Left lung (tissue), 14 donors: ENCODE results near the gene RRAGB. TPM values are rescaled to one million over a fixed set of nuclear protein-coding genes. Genes with fewer than 3 reads are reported as not detected.
"Not testable (repeated sequence)": the region's sequence is repeated elsewhere in the genome, so short reads cannot be mapped to it uniquely, and the experiment has no call there.

Source experiments
- ATAC-seq: fragments of 200-7000 bp; cut with Tn5 transposase; one replicate; pipeline ENCODE4 v1.9.1; 2020; ENCODE audit warnings: moderate library complexity
- DNase-seq, 4 donors: peaks; one replicate each; pipeline ENCODE4 v3.0.0-alpha.2; 2013 to 2020
- H3K27ac ChIP-seq, 2 donors: fragments of 200-600 bp; sonication (generic) in 1 of 2; one replicate each; pipeline versions ENCODE4 v1.5.0 to v1.8.0; 2020 to 2021
- H3K27me3 ChIP-seq, 2 donors: fragments of 200-600 bp; sonication (generic) in 1 of 2; one replicate each; pipeline versions ENCODE4 v1.5.0 to v1.8.0; 2020 to 2021
- H3K36me3 ChIP-seq, 2 donors: fragments of 200-600 bp; sonication (generic) in 1 of 2; one replicate each; pipeline versions ENCODE4 v1.5.0 to v1.8.0; 2020 to 2021
- H3K4me1 ChIP-seq, 2 donors: fragments of 200-600 bp; one replicate each; pipeline ENCODE4 v1.8.0; 2021
- H3K4me3 ChIP-seq, 2 donors: fragments of 200-600 bp; sonication (generic) in 1 of 2; one replicate each; pipeline versions ENCODE4 v1.5.0 to v1.8.0; 2020 to 2021; ENCODE audit warnings: mild to moderate bottlenecking in 1 of 2
- H3K9me3 ChIP-seq, 2 donors: fragments of 200-600 bp; sonication (generic) in 1 of 2; one replicate each; pipeline versions ENCODE4 v1.5.0 to v1.8.0; 2020 to 2021
- intact Hi-C, 2 donors: fragments of 100-400 bp; cut with DNase I; formaldehyde crosslinking; loops; one replicate each; pipeline versions ENCODE4 v1.11.2 to v1.14.2; 2022
- long read RNA-seq, 12 donors: library from polyadenylated mRNA in 2 of 12; unstranded in 2 of 12; transcript quantifications; one replicate each; pipeline ENCODE4 v2.0.0 and lab custom pipeline, GENCODE V29; 2019 to 2026
- polyA plus RNA-seq, 6 donors: library from polyadenylated mRNA; unstranded; fragments of 120-200 nt; gene quantifications; one replicate each; pipeline ENCODE4 v1.2.1, GENCODE V29; 2013; ENCODE audit not compliant: insufficient read length in 6 of 6
- total RNA-seq, 2 donors: library from RNA; stranded (reverse); fragmentation: NEBNext Ultra II Directional; extraction: Animal tissue kit (Norgen Biotek cat#: 25700); gene quantifications; one replicate each; pipeline ENCODE4 v1.2.1, GENCODE V29; 2021
- TF ChIP-seq, protein P1 (sequence below), 2 donors: fragments of 200-600 bp; sonication (generic) in 1 of 2; IDR thresholded peaks; one replicate each; pipeline versions ENCODE4 v1.5.0 to v1.8.0; 2021; ENCODE audit warnings: antibody characterized with exemption in 2 of 2
- donor health status: DM: no; HTN: yes; CAD: no.
- donor health status: DM: no; HTN: no; CAD: no.

Gene RRAGB, protein sequence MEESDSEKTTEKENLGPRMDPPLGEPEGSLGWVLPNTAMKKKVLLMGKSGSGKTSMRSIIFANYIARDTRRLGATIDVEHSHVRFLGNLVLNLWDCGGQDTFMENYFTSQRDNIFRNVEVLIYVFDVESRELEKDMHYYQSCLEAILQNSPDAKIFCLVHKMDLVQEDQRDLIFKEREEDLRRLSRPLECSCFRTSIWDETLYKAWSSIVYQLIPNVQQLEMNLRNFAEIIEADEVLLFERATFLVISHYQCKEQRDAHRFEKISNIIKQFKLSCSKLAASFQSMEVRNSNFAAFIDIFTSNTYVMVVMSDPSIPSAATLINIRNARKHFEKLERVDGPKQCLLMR
- total RNA-seq (10 to 100 TPM; 14.5 to 18.2 TPM), polyA plus RNA-seq (10 to 100 TPM; 35.4 to 54.2 (median 40.8) TPM)
- long read RNA-seq, donor 1, transcript RRAGB-202 (10 exons, 2,061 nt), result major isoform, 5 of 7 reads
- long read RNA-seq, donor 1, partial matches to known transcripts, result 0 of 7 reads
- long read RNA-seq, donor 1, other reads (novel, unspliced or antisense), result 0 of 7 reads
- long read RNA-seq, donor 2, transcript RRAGB-202 (10 exons, 2,061 nt), result major isoform, 5 of 7 reads
- long read RNA-seq, donor 2, partial matches to known transcripts, result 0 of 7 reads
- long read RNA-seq, donor 2, other reads (novel, unspliced or antisense), result 0 of 7 reads
- long read RNA-seq, donor 3, transcript RRAGB-202 (10 exons, 2,061 nt), result major isoform, 7 of 9 reads
- long read RNA-seq, donor 3, partial matches to known transcripts, result 0 of 9 reads
- long read RNA-seq, donor 3, other reads (novel, unspliced or antisense), result 0 of 9 reads
- long read RNA-seq, donor 4, transcript RRAGB-202 (10 exons, 2,061 nt), result major isoform, 5 of 6 reads
- long read RNA-seq, donor 4, partial matches to known transcripts, result 1 of 6 reads
- long read RNA-seq, donor 4, other reads (novel, unspliced or antisense), result 0 of 6 reads
- long read RNA-seq, donor 5, transcript RRAGB-202 (10 exons, 2,061 nt), result major isoform, 10 of 10 reads
- long read RNA-seq, donor 5, partial matches to known transcripts, result 0 of 10 reads
- long read RNA-seq, donor 5, other reads (novel, unspliced or antisense), result 0 of 10 reads
- long read RNA-seq, donor 6, transcript RRAGB-202 (10 exons, 2,061 nt), result major isoform, 9 of 12 reads
- long read RNA-seq, donor 6, partial matches to known transcripts, result 0 of 12 reads
- long read RNA-seq, donor 6, other reads (novel, unspliced or antisense), result 0 of 12 reads
- long read RNA-seq, donor 7, partial matches to known transcripts, result 0 of 1 reads
- long read RNA-seq, donor 7, other reads (novel, unspliced or antisense), result 0 of 1 reads
- long read RNA-seq, donor 8, partial matches to known transcripts, result 0 of 4 reads
- long read RNA-seq, donor 8, other reads (novel, unspliced or antisense), result 0 of 4 reads
- long read RNA-seq, donor 9, result 0 reads
- long read RNA-seq, donor 10, partial matches to known transcripts, result 2 of 5 reads
- long read RNA-seq, donor 10, other reads (novel, unspliced or antisense), result 0 of 5 reads
- long read RNA-seq, donor 11, transcript RRAGB-201 (11 exons, 1,573 nt), result major isoform, 8 of 28 reads
- long read RNA-seq, donor 11, transcript RRAGB-202 (10 exons, 2,061 nt), result minor isoform, 5 of 28 reads
- long read RNA-seq, donor 11, partial matches to known transcripts, result 7 of 28 reads
- long read RNA-seq, donor 11, other reads (novel, unspliced or antisense), result 5 of 28 reads
- long read RNA-seq, donor 12, transcript RRAGB-202 (10 exons, 2,061 nt), result major isoform, 6 of 9 reads
- long read RNA-seq, donor 12, partial matches to known transcripts, result 0 of 9 reads
- long read RNA-seq, donor 12, other reads (novel, unspliced or antisense), result 0 of 9 reads

DNA sequence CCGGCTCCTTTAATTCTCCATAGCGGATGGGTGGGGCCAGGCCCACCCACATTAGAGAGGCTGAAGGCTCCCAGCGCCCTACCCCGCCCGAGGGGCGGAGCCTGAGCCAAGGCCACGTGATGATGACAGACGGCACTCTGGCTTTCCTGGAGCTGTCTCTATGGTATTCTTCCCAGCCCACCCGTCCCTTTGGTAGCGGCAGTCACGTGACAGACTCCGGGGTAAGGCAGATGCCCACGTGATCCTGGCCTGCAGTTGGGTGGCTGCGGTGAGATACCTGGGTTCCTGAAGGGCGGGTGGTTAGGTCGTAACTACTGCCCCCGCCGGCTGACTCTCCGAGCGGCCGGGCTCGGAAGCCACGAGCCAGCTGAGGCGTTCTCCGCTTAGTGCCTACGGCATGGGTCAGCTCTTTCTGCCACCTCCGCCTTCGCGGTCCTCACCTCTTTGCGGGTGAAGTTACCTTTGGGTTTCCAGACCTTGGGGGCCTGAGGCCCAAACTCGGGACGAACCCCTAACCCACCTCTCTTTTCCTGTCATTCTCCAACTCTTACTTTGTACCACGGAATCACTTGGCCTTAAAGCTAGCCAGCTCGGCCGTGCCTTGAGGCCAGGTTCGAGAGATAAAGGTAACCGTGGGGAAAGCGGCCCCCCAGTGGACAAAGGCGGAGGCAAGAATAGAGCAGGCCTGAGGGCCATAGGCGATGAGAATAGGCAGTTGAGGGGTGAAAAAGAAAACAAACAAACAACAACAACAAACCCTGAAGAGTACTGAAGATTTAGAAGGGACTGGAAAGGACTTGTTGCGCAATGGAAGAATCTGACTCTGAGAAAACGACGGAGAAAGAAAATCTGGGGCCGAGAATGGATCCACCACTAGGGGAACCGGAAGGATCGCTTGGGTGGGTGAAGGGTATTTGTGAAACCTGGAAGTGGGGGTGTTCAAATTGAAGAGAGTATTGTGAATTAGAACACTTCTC, at the start of gene RRAGB:
Gene RRAGB, plus strand, starts transcription at position 229 of the 977 bp plus-strand sequence. Its CDS starts 579 bp downstream, at position 808.
- DNase-seq, result peak; percentile 85 to 96 (median 95)
- Histone ChIP-seq H3K9me3 (no peaks in the 10 kb centered on the region), H3K4me1 (peaks cover 0 to 14% of the 10 kb centered on the region in 2 donors), H3K27ac (peak within 1 kb of the TSS; percentile 84 to 92), H3K36me3 (peaks cover 0 to 10% of the 10 kb centered on the region in 2 donors), H3K4me3 (peak within 1 kb of the TSS; percentile 39 to 60), H3K27me3 (no peaks in the 10 kb centered on the region)
- TF ChIP-seq, protein P1, sequence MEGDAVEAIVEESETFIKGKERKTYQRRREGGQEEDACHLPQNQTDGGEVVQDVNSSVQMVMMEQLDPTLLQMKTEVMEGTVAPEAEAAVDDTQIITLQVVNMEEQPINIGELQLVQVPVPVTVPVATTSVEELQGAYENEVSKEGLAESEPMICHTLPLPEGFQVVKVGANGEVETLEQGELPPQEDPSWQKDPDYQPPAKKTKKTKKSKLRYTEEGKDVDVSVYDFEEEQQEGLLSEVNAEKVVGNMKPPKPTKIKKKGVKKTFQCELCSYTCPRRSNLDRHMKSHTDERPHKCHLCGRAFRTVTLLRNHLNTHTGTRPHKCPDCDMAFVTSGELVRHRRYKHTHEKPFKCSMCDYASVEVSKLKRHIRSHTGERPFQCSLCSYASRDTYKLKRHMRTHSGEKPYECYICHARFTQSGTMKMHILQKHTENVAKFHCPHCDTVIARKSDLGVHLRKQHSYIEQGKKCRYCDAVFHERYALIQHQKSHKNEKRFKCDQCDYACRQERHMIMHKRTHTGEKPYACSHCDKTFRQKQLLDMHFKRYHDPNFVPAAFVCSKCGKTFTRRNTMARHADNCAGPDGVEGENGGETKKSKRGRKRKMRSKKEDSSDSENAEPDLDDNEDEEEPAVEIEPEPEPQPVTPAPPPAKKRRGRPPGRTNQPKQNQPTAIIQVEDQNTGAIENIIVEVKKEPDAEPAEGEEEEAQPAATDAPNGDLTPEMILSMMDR (IDR thresholded peaks at IDR 0.05), result peak; percentile 33 to 57
- peak; percentile 99 for ATAC-seq
- intact Hi-C loops, result no loop called here

DNA sequence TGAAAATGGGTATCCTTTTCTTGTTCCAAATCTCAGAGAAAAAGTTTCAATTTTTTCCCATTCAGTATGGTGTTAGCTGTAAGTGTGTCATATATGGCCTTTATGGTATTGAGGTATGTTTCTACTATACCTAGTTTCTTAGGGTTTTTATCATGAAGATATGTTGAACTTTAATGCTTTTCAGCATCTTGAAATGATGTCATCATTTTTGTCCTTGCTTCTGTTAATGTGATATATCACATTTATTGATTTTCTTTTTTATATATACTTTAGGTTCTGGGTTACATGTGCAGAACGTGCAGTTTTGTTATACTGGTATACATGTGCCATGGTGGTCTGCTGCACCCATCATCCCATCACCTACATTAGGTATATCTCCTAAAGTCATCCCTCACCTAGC, 49.5 kb upstream of the RRAGB start:
- H3K27ac ChIP-seq, result no peak overlapping the region
- no peaks in the 10 kb centered on the region for H3K4me1 ChIP-seq
- no peak for ATAC-seq
- H3K9me3 ChIP-seq, result no peaks in the 10 kb centered on the region
- intact Hi-C loops, result no loop called here
- H3K4me3 ChIP-seq, result no peak overlapping the region
- no peaks in the 10 kb centered on the region for H3K36me3 ChIP-seq
- TF ChIP-seq, protein P1 (IDR thresholded peaks at IDR 0.05), result no peak
- no peaks in the 10 kb centered on the region for H3K27me3 ChIP-seq
- no peak for DNase-seq

DNA sequence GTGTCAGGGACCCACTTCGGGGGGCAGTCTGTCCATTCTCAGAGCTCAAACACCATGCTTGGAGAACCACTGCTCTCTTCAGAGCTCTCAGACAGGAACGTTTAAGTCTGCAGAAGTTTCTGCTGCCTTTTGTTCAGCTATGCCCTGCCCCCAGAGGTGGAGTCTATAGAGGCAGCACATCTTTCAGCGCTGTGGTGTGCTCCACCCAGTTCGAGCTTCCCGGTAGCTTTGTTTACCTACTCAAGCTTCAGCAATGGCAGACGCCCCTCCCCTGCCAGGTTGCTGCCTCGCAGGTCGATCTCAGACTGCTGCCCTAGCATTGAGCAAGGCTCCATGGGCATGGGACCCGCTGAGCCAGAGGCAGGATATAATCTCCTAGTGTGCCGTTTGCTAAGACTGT, 29.0 kb upstream of the RRAGB start:
- H3K9me3 ChIP-seq, H3K27me3 ChIP-seq, intact Hi-C loops, DNase-seq, H3K27ac ChIP-seq, H3K4me3 ChIP-seq, H3K4me1 ChIP-seq, ATAC-seq, H3K36me3 ChIP-seq: not testable (repeated sequence)

DNA sequence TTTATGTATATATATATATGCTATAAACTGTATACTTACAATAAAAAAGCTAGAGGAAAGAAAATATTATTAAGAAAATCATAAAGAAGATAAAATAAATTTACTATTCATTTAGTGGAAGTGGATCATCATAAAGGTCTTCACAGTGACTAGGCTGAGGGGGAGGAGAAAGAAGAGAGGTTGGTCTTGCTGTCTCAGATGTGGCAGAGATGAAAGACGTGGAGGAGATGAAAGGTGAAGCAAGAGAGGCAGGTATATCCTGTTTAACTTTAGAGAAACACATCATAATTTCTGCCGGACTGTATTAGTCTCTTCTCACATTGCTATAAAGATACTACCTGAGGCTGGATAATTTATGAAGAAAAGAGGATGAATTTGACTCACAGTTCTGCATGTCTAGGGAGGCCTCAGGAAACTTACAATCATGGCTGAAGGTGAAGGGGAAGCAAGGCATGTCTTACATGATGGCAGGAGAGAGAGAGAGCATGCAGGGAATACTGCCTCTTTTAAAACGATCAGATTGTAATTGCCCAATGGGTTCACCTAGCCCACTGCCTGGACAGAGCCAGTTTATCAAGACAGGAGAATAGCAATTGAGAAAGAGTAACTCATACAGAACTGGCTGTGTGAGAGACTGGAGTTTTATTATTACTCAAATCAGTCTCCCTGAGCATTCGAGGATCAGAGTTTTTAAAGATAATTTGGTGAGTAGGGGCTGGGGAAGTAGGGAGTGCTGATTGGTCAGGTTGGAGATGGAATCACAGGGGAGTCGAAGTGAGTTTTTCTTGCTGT, 22.1 kb upstream of the RRAGB start:
- no peaks in the 10 kb centered on the region for H3K36me3 ChIP-seq
- no peaks in the 10 kb centered on the region for H3K4me1 ChIP-seq
- H3K27me3 ChIP-seq, result no peaks in the 10 kb centered on the region
- H3K27ac ChIP-seq, result no peak overlapping the region
- ATAC-seq (no peak), DNase-seq (no peak)
- H3K4me3 ChIP-seq, result no peak overlapping the region
- no peaks in the 10 kb centered on the region for H3K9me3 ChIP-seq
- TF ChIP-seq, protein P1 (IDR thresholded peaks at IDR 0.05), result no peak
- intact Hi-C loops, result no loop called here
